Transverse colon (tissue), 3 donors: ENCODE results near the gene HSD11B1L.
A peak's percentile ranks its signal among the peaks of the same experiment; 100 is the strongest.

ENCODE experiments used
- POLR2A ChIP-seq: fragments of 450-650 bp; IDR thresholded peaks from one replicate; pipeline ENCODE4 v1.6.1; 2016; ENCODE audit warnings: antibody characterized with exemption, mild to moderate bottlenecking, moderate library complexity
- TF ChIP-seq, protein P1 (sequence below), 5 experiments: fragments of 200-600 bp in 3 of 5; fragments of 450-650 bp in 2 of 5; sonication (generic) in 3 of 5; IDR thresholded peaks; 1 replicate in 2 of 5; 2 replicates in 3 of 5; pipeline ENCODE4 v1.5.1; 2016 to 2017; ENCODE audit warnings: antibody characterized with exemption in 5 of 5, inconsistent platforms in 3 of 5, mild to moderate bottlenecking in 2 of 5, moderate library complexity in 1 of 5

DNA sequence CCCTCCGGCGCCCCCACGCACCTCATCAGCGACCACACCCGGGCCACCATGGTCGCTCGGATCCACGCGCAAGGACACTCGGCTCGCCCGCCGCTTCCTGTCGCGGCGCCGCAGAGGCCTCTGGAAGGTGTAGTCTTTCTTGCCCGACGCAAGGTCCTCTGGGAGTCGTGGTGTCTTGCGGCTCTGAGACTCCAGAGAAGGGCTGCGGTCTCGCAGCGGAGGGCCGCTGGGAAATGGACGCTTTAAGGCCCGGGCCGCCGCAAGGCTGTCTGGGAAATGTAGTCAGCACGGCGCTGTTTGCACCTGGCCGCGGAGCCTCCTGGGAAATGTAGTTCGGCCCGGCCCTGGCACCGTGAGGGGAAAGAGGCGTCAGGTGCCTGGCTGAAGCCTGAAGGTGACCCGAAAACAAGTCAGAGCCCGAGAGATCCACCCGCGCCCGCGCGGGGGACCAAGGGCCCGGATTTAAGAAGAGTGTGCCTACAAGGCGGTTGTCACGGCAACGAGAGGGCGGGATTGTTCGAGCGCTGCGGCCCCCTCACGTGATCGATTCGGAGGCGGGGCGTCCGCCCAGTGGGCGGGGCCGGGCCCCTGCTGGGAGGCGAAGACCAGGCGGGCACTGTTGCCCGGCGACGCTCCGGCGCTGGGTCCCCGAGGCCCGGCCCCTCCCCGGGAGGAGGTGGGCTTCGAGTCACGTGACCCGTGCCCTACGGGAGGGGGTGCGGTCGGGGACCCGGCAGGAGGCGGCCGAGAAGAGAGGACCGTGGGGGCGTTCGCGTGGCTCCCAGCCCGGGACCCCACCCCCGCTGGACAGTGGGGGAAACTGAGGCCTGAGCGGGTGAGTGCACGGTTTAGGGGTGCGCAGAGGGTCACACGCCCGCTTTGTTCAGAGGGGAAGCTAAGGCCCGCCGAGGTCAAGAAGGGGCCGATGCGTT lies at the start of gene HSD11B1L, which contains the start of gene MICOS13:
- TF ChIP-seq POLR2A = peak; percentile 43
- TF ChIP-seq, protein P1, sequence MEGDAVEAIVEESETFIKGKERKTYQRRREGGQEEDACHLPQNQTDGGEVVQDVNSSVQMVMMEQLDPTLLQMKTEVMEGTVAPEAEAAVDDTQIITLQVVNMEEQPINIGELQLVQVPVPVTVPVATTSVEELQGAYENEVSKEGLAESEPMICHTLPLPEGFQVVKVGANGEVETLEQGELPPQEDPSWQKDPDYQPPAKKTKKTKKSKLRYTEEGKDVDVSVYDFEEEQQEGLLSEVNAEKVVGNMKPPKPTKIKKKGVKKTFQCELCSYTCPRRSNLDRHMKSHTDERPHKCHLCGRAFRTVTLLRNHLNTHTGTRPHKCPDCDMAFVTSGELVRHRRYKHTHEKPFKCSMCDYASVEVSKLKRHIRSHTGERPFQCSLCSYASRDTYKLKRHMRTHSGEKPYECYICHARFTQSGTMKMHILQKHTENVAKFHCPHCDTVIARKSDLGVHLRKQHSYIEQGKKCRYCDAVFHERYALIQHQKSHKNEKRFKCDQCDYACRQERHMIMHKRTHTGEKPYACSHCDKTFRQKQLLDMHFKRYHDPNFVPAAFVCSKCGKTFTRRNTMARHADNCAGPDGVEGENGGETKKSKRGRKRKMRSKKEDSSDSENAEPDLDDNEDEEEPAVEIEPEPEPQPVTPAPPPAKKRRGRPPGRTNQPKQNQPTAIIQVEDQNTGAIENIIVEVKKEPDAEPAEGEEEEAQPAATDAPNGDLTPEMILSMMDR (IDR thresholded peaks at IDR 0.05) = peak in 1 of 5 experiments; percentile 1
